ENCODE data around the gene PDE3A.
A peak's percentile ranks its signal among the peaks of the same experiment; 100 is the strongest.

Gene PDE3A

GRCh38 chr12:20681334-20681733 lies 313.0 kb downstream of the PDE3A start:
- Histone ChIP-seq H3K4me2 (ENCODE audit: insufficient read depth, low read length, poor library complexity, severe bottlenecking) (no peak overlapping the region), H3K27me3 (ENCODE audit: control insufficient read depth in 3 of 3, insufficient read depth in 3 of 3, low read depth in 1 of 3, low read length in 3 of 3) (no peaks in the 10 kb centered on the region), H3K79me1 (ENCODE audit: low read depth, low read length) (no peaks in the 10 kb centered on the region), H3K14ac (ENCODE audit: low read length) (no peak overlapping the region), H2BK120ac (ENCODE audit: low read depth, low read length) (no peak overlapping the region), H3K4me1 (ENCODE audit: control insufficient read depth in 2 of 2, insufficient read depth in 1 of 2, low read depth in 1 of 2, low read length in 2 of 2) (no peaks in the 10 kb centered on the region), H2AFZ (ENCODE audit: low read length) (no peak overlapping the region), H4K91ac (ENCODE audit: low read depth, low read length, poor library complexity) (no peak overlapping the region), H3K36me3 (replicated peaks in 1 of 2; ENCODE audit: control insufficient read depth in 2 of 2, insufficient read depth in 2 of 2, low read length in 2 of 2) (no peaks in the 10 kb centered on the region), H3K9ac (ENCODE audit: low read depth, low read length, poor library complexity) (no peak overlapping the region), H3K18ac (ENCODE audit: low read length) (no peak overlapping the region), H3K23ac (ENCODE audit: low read depth, low read length, poor library complexity) (no peak overlapping the region), H2AK5ac (ENCODE audit: low read depth, low read length) (no peak overlapping the region), H4K8ac (ENCODE audit: low read depth, low read length) (no peak overlapping the region), H2BK12ac (ENCODE audit: low read length) (no peak overlapping the region), H3K27ac (replicated peaks; ENCODE audit: low read length) (no peak overlapping the region), H2BK5ac (ENCODE audit: low read length) (no peak overlapping the region), H3K4me3 (ENCODE audit: low read length in 2 of 2) (no peak overlapping the region), H3K9me3 (replicated peaks in 1 of 2; ENCODE audit: control insufficient read depth in 2 of 2, insufficient read depth in 1 of 2, low read depth in 1 of 2, low read length in 2 of 2) (no peaks in the 10 kb centered on the region), H3K4ac (ENCODE audit: low read length) (no peak overlapping the region), H2BK15ac (ENCODE audit: low read length) (no peak overlapping the region)
- no CpG with 5 or more reads among the region's 4 CpGs for WGBS, 2 donors (ENCODE audit: extremely low coverage in 2 of 2, insufficient read length in 2 of 2, insufficient replicate concordance in 1 of 2)
- DNase-seq (ENCODE audit: low spot score), result no peak

- H4K8ac ChIP-seq (ENCODE audit: low read depth, low read length), result no peak within 1 kb of the TSS
- peaks cover 2 to 8% of the 10 kb centered on the region in 2 donors for H3K4me1 ChIP-seq (ENCODE audit: control insufficient read depth in 2 of 2, insufficient read depth in 1 of 2, low read depth in 1 of 2, low read length in 2 of 2)
- H3K14ac ChIP-seq (ENCODE audit: low read length), result no peak within 1 kb of the TSS
- no peak within 1 kb of the TSS for H3K9ac ChIP-seq (ENCODE audit: low read depth, low read length, poor library complexity)
- no peaks in the 10 kb centered on the region for H3K9me3 ChIP-seq (replicated peaks in 1 of 2; ENCODE audit: control insufficient read depth in 2 of 2, insufficient read depth in 1 of 2, low read depth in 1 of 2, low read length in 2 of 2)
- no peaks in the 10 kb centered on the region for H3K36me3 ChIP-seq (replicated peaks in 1 of 2; ENCODE audit: control insufficient read depth in 2 of 2, insufficient read depth in 2 of 2, low read length in 2 of 2)
- H2BK12ac ChIP-seq (ENCODE audit: low read length), result no peak within 1 kb of the TSS
- H3K27ac ChIP-seq (replicated peaks; ENCODE audit: low read length), result no peak within 1 kb of the TSS
- H3K4me3 ChIP-seq (ENCODE audit: low read length in 2 of 2), result peak within 1 kb of the TSS in 1 of 2 donors; percentile 15
- H2AFZ ChIP-seq (ENCODE audit: low read length), result peak within 1 kb of the TSS; percentile 76
- H4K91ac ChIP-seq (ENCODE audit: low read depth, low read length, poor library complexity), result no peak within 1 kb of the TSS
- no CpG with 5 or more reads among the region's 6 CpGs for WGBS, 2 donors (ENCODE audit: extremely low coverage in 2 of 2, insufficient read length in 2 of 2, insufficient replicate concordance in 1 of 2)
- H2BK15ac ChIP-seq (ENCODE audit: low read length), result no peak within 1 kb of the TSS
- H3K4ac ChIP-seq (ENCODE audit: low read length), result no peak within 1 kb of the TSS
- no peaks in the 10 kb centered on the region for H3K27me3 ChIP-seq (ENCODE audit: control insufficient read depth in 3 of 3, insufficient read depth in 3 of 3, low read depth in 1 of 3, low read length in 3 of 3)
- no peak within 1 kb of the TSS for H2BK120ac ChIP-seq (ENCODE audit: low read depth, low read length)
- no peak for DNase-seq (ENCODE audit: low spot score)
- no peak within 1 kb of the TSS for H3K23ac ChIP-seq (ENCODE audit: low read depth, low read length, poor library complexity)
- no peak within 1 kb of the TSS for H3K4me2 ChIP-seq (ENCODE audit: insufficient read depth, low read length, poor library complexity, severe bottlenecking)
- no peak within 1 kb of the TSS for H2BK5ac ChIP-seq (ENCODE audit: low read length)
- H3K18ac ChIP-seq (ENCODE audit: low read length), result no peak within 1 kb of the TSS
- H2AK5ac ChIP-seq (ENCODE audit: low read depth, low read length), result no peak within 1 kb of the TSS
- no peaks in the 10 kb centered on the region for H3K79me1 ChIP-seq (ENCODE audit: low read depth, low read length)
Measured at GRCh38 chr12:20695232-20695631, 326.9 kb downstream of the PDE3A start, which contains the start of gene SLCO1C1. Gene SLCO1C1 (plus strand): TSS chr12:20695332. CDS start chr12:20699577, 4,245 bp downstream.

GRCh38 chr12:20696181-20696905 lies 328.0 kb downstream of the PDE3A start:
- Histone ChIP-seq H2AFZ (ENCODE audit: low read length) (peak overlapping the region; percentile 62), H3K14ac (ENCODE audit: low read length) (no peak overlapping the region), H2BK15ac (ENCODE audit: low read length) (no peak overlapping the region), H3K4me3 (ENCODE audit: low read length in 2 of 2) (no peak overlapping the region), H3K27ac (replicated peaks; ENCODE audit: low read length) (no peak overlapping the region), H2BK120ac (ENCODE audit: low read depth, low read length) (no peak overlapping the region), H2BK12ac (ENCODE audit: low read length) (no peak overlapping the region), H3K4me1 (ENCODE audit: control insufficient read depth in 2 of 2, insufficient read depth in 1 of 2, low read depth in 1 of 2, low read length in 2 of 2) (peaks cover 2 to 8% of the 10 kb centered on the region in 2 donors), H3K79me1 (ENCODE audit: low read depth, low read length) (no peaks in the 10 kb centered on the region), H2BK5ac (ENCODE audit: low read length) (no peak overlapping the region), H3K36me3 (replicated peaks in 1 of 2; ENCODE audit: control insufficient read depth in 2 of 2, insufficient read depth in 2 of 2, low read length in 2 of 2) (no peaks in the 10 kb centered on the region), H3K9ac (ENCODE audit: low read depth, low read length, poor library complexity) (no peak overlapping the region), H2AK5ac (ENCODE audit: low read depth, low read length) (no peak overlapping the region), H3K18ac (ENCODE audit: low read length) (no peak overlapping the region), H4K91ac (ENCODE audit: low read depth, low read length, poor library complexity) (no peak overlapping the region), H3K4ac (ENCODE audit: low read length) (no peak overlapping the region), H3K23ac (ENCODE audit: low read depth, low read length, poor library complexity) (no peak overlapping the region), H3K9me3 (replicated peaks in 1 of 2; ENCODE audit: control insufficient read depth in 2 of 2, insufficient read depth in 1 of 2, low read depth in 1 of 2, low read length in 2 of 2) (no peaks in the 10 kb centered on the region), H3K27me3 (ENCODE audit: control insufficient read depth in 3 of 3, insufficient read depth in 3 of 3, low read depth in 1 of 3, low read length in 3 of 3) (no peaks in the 10 kb centered on the region), H4K8ac (ENCODE audit: low read depth, low read length) (no peak overlapping the region), H3K4me2 (ENCODE audit: insufficient read depth, low read length, poor library complexity, severe bottlenecking) (no peak overlapping the region)
- DNase-seq (ENCODE audit: low spot score), result no peak
- no CpG with 5 or more reads among the region's 7 CpGs for WGBS, 2 donors (ENCODE audit: extremely low coverage in 2 of 2, insufficient read length in 2 of 2, insufficient replicate concordance in 1 of 2)

GRCh38 chr12:20701106-20701505 lies 332.8 kb downstream of the PDE3A start:
- no peak overlapping the region for H3K9ac ChIP-seq (ENCODE audit: low read depth, low read length, poor library complexity)
- H3K4me1 ChIP-seq (ENCODE audit: control insufficient read depth in 2 of 2, insufficient read depth in 1 of 2, low read depth in 1 of 2, low read length in 2 of 2), result peaks cover 0 to 5% of the 10 kb centered on the region in 2 donors
- no peak overlapping the region for H3K27ac ChIP-seq (replicated peaks; ENCODE audit: low read length)
- H3K4me3 ChIP-seq (ENCODE audit: low read length in 2 of 2), result no peak overlapping the region
- H4K91ac ChIP-seq (ENCODE audit: low read depth, low read length, poor library complexity), result no peak overlapping the region
- H4K8ac ChIP-seq (ENCODE audit: low read depth, low read length), result no peak overlapping the region
- H3K27me3 ChIP-seq (ENCODE audit: control insufficient read depth in 3 of 3, insufficient read depth in 3 of 3, low read depth in 1 of 3, low read length in 3 of 3), result no peaks in the 10 kb centered on the region
- H3K36me3 ChIP-seq (replicated peaks in 1 of 2; ENCODE audit: control insufficient read depth in 2 of 2, insufficient read depth in 2 of 2, low read length in 2 of 2), result no peaks in the 10 kb centered on the region
- H2BK12ac ChIP-seq (ENCODE audit: low read length), result no peak overlapping the region
- DNase-seq (ENCODE audit: low spot score), result no peak
- no peak overlapping the region for H2BK15ac ChIP-seq (ENCODE audit: low read length)
- no peak overlapping the region for H2AK5ac ChIP-seq (ENCODE audit: low read depth, low read length)
- no peaks in the 10 kb centered on the region for H3K9me3 ChIP-seq (replicated peaks in 1 of 2; ENCODE audit: control insufficient read depth in 2 of 2, insufficient read depth in 1 of 2, low read depth in 1 of 2, low read length in 2 of 2)
- H3K18ac ChIP-seq (ENCODE audit: low read length), result no peak overlapping the region
- no peak overlapping the region for H3K4ac ChIP-seq (ENCODE audit: low read length)
- no peak overlapping the region for H2AFZ ChIP-seq (ENCODE audit: low read length)
- H3K23ac ChIP-seq (ENCODE audit: low read depth, low read length, poor library complexity), result no peak overlapping the region
- WGBS, 2 donors (ENCODE audit: extremely low coverage in 2 of 2, insufficient read length in 2 of 2, insufficient replicate concordance in 1 of 2), result no CpG with 5 or more reads among the region's 1 CpG
- no peak overlapping the region for H2BK5ac ChIP-seq (ENCODE audit: low read length)
- no peaks in the 10 kb centered on the region for H3K79me1 ChIP-seq (ENCODE audit: low read depth, low read length)
- no peak overlapping the region for H3K14ac ChIP-seq (ENCODE audit: low read length)
- H3K4me2 ChIP-seq (ENCODE audit: insufficient read depth, low read length, poor library complexity, severe bottlenecking), result no peak overlapping the region
- H2BK120ac ChIP-seq (ENCODE audit: low read depth, low read length), result no peak overlapping the region

All from neuronal stem cell (in vitro differentiated cells).